GM12878 (cell line): Measurements from ENCODE around the gene RGS6. TPM values are rescaled to one million over a fixed set of nuclear protein-coding genes. Genes with fewer than 3 reads are reported as not detected.
A peak's percentile ranks its signal among the peaks of the same experiment; 100 is the strongest.

Experiments used
- CBFB ChIP-seq: IDR thresholded peaks from 2 replicates; pipeline ENCODE4 v1.6.1; 2016; ENCODE audit warnings: antibody characterized with exemption, low read depth
- CREM ChIP-seq: IDR thresholded peaks from 2 replicates; pipeline ENCODE4 v1.6.1; 2014; ENCODE audit warnings: antibody characterized with exemption, low read depth
- EZH2 ChIP-seq: IDR thresholded peaks from 2 replicates; pipeline ENCODE4 v1.6.1; 2012; ENCODE audit warnings: low read depth, mild to moderate bottlenecking, control low read depth, inconsistent platforms, low read length, borderline replicate concordance; ENCODE audit not compliant: control insufficient read depth
- NFXL1 ChIP-seq: fragments of 450-650 bp; IDR thresholded peaks from 2 replicates; pipeline ENCODE4 v1.6.1; 2017; ENCODE audit warnings: antibody characterized with exemption, mild to moderate bottlenecking, borderline replicate concordance
- PAX8 ChIP-seq: fragments of 450-650 bp; IDR thresholded peaks from 2 replicates; pipeline ENCODE4 v1.6.1; 2017; ENCODE audit warnings: mild to moderate bottlenecking, moderate library complexity
- RCOR1 ChIP-seq: conservative IDR thresholded peaks from 2 replicates; pipeline ENCODE4 v1.6.1; 2012; ENCODE audit warnings: low read depth, low read length, improper control_type of control experiment
- RELA ChIP-seq: fragments of 450-650 bp; IDR thresholded peaks from 2 replicates; pipeline ENCODE4 v1.8.0; 2014; ENCODE audit warnings: borderline replicate concordance; ENCODE audit not compliant: partially characterized antibody
- RUNX3 ChIP-seq: IDR thresholded peaks from 2 replicates; pipeline ENCODE4 v1.6.1; 2012; ENCODE audit warnings: low read length, inconsistent platforms
- SMAD1 ChIP-seq: fragments of 450-650 bp; IDR thresholded peaks from 2 replicates; pipeline ENCODE4 v1.6.1; 2018; ENCODE audit warnings: mild to moderate bottlenecking, low read depth; ENCODE audit not compliant: partially characterized antibody
- SMAD5 ChIP-seq: IDR thresholded peaks from 2 replicates; pipeline ENCODE4 v1.6.1; 2016; ENCODE audit warnings: antibody characterized with exemption, low read depth
- SP1 ChIP-seq: IDR thresholded peaks from one replicate; pipeline ENCODE4 v1.6.1; 2011; ENCODE audit warnings: low read depth, low read length
- SUPT20H ChIP-seq: IDR thresholded peaks from 2 replicates; pipeline ENCODE4 v1.6.1; 2011; ENCODE audit warnings: low read depth, mild to moderate bottlenecking, low read length, moderate library complexity, borderline replicate concordance; ENCODE audit not compliant: control insufficient read depth
- TAF1 ChIP-seq: IDR thresholded peaks from 2 replicates; pipeline ENCODE4 v1.6.1; 2011; ENCODE audit warnings: mild to moderate bottlenecking, low read depth, low read length, borderline replicate concordance
- TARDBP ChIP-seq: IDR thresholded peaks from 2 replicates; pipeline ENCODE4 v1.6.1; 2016; ENCODE audit warnings: borderline replicate concordance
- TCF12 ChIP-seq: IDR thresholded peaks from 2 replicates; pipeline ENCODE4 v1.6.1; 2011; ENCODE audit warnings: low read depth, mild to moderate bottlenecking, low read length
- ZNF274 ChIP-seq: IDR thresholded peaks from one replicate; pipeline ENCODE4 v1.8.0; 2011; ENCODE audit not compliant: insufficient read length, insufficient read depth
- polyA plus RNA-seq, 11 experiments: library from polyadenylated mRNA; depleted of rRNA in 4 of 11; unstranded in 6 of 11; stranded (reverse) in 5 of 11; fragments of >200 nt; fragmentation: Nextera tagmentation in 4 of 11; fragmentation: Illumina TruSeq in 1 of 11; extraction: Ambion mirVana in 4 of 11; extraction: Trizol in 1 of 11; gene quantifications; 1 replicate in 1 of 11; 2 replicates in 10 of 11; pipeline versions ENCODE4 v1.2.1 to v1.2.3, GENCODE V29; 2011 to 2016; ENCODE audit warnings: inconsistent platforms in 2 of 11, missing spikeins in 2 of 11, low read depth in 1 of 11
- total RNA-seq, 4 experiments: library from RNA; depleted of rRNA in 3 of 4; stranded (reverse); fragments of >200 nt in 3 of 4; fragmentation: Illumina TruSeq in 1 of 4; extraction: Trizol in 1 of 4; gene quantifications; 2 replicates each; pipeline versions ENCODE4 v1.2.1 to v1.2.3, GENCODE V29; 2013 to 2021
- TF ChIP-seq, protein P1 (sequence below): fragments of 450-650 bp; IDR thresholded peaks from 2 replicates; pipeline ENCODE4 v1.6.1; 2017; ENCODE audit warnings: mild to moderate bottlenecking, moderate library complexity
- TF ChIP-seq, protein P2 (sequence below): fragments of 450-650 bp; IDR thresholded peaks from 2 replicates; pipeline ENCODE4 v1.6.1; 2017; ENCODE audit warnings: antibody characterized with exemption, mild to moderate bottlenecking, moderate library complexity
- TF ChIP-seq, protein P3 (sequence below): fragments of 450-650 bp; IDR thresholded peaks from 2 replicates; pipeline ENCODE4 v1.6.1; 2016; ENCODE audit warnings: mild to moderate bottlenecking
- TF ChIP-seq, protein P4 (sequence below): fragments of 450-650 bp; conservative IDR thresholded peaks from 2 replicates; pipeline ENCODE4 v1.6.1; 2017; ENCODE audit warnings: mild to moderate bottlenecking, moderate library complexity

Gene RGS6
- total and polyA plus RNA-seq, 10 of the 15 experiments (the other 5 are each of a cell fraction or from before 2014, with no cell fraction given): 3.9 to 18.1 (median 12.4) TPM

DNA sequence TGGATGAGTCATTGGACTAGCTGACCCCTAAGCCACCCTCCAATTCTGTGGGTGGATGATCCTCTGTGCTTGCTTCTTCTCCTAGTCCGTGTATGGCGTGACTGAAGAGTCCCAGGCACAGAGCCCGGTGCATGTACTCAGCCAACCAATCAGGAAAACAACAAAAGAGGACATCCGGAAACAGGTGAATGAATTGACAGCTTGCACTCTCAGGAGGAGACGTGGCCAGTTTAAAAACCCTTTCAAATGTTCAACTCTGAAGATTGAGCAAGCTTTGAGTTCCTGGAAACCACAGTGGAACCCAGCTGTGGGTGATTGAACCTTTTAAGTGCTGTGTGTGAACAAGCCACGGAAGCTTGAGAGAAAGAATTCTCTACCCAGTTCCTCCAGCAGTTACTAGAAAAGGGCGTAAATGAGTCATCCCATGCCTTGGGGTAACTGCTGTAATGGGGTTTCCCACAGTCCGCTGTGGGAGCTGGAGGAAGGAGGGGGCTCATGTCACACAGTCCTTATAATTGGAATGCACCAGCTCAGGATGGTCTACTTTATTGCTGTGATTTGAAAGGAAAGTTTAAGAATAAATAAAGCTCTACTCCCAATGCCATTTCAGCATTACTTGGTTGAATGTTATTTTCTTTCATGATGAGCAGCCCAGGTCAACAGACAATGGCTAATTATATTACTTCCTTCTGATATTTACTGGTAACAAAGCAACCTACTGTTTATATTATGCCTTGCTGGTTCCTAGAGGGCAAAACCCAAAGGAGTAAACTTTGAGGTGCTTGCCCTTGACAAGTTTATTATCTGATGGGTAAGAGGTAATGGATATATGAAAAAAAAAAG lies 544.6 kb downstream of the RGS6 start (continued):
- TF ChIP-seq, protein P1, sequence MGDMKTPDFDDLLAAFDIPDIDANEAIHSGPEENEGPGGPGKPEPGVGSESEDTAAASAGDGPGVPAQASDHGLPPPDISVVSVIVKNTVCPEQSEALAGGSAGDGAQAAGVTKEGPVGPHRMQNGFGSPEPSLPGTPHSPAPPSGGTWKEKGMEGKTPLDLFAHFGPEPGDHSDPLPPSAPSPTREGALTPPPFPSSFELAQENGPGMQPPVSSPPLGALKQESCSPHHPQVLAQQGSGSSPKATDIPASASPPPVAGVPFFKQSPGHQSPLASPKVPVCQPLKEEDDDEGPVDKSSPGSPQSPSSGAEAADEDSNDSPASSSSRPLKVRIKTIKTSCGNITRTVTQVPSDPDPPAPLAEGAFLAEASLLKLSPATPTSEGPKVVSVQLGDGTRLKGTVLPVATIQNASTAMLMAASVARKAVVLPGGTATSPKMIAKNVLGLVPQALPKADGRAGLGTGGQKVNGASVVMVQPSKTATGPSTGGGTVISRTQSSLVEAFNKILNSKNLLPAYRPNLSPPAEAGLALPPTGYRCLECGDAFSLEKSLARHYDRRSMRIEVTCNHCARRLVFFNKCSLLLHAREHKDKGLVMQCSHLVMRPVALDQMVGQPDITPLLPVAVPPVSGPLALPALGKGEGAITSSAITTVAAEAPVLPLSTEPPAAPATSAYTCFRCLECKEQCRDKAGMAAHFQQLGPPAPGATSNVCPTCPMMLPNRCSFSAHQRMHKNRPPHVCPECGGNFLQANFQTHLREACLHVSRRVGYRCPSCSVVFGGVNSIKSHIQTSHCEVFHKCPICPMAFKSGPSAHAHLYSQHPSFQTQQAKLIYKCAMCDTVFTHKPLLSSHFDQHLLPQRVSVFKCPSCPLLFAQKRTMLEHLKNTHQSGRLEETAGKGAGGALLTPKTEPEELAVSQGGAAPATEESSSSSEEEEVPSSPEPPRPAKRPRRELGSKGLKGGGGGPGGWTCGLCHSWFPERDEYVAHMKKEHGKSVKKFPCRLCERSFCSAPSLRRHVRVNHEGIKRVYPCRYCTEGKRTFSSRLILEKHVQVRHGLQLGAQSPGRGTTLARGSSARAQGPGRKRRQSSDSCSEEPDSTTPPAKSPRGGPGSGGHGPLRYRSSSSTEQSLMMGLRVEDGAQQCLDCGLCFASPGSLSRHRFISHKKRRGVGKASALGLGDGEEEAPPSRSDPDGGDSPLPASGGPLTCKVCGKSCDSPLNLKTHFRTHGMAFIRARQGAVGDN: peak; percentile 78
- no peak for TF ChIP-seq NFXL1
- TF ChIP-seq RUNX3: peak; percentile 99
- no peak for TF ChIP-seq PAX8
- peak; percentile 73 for TF ChIP-seq SP1
- TF ChIP-seq ZNF274: no peak
- TF ChIP-seq RELA: no peak
- peak; percentile 92 for TF ChIP-seq SMAD1
- TF ChIP-seq EZH2: no peak
- peak; percentile 92 for TF ChIP-seq CREM
- TF ChIP-seq, protein P2, sequence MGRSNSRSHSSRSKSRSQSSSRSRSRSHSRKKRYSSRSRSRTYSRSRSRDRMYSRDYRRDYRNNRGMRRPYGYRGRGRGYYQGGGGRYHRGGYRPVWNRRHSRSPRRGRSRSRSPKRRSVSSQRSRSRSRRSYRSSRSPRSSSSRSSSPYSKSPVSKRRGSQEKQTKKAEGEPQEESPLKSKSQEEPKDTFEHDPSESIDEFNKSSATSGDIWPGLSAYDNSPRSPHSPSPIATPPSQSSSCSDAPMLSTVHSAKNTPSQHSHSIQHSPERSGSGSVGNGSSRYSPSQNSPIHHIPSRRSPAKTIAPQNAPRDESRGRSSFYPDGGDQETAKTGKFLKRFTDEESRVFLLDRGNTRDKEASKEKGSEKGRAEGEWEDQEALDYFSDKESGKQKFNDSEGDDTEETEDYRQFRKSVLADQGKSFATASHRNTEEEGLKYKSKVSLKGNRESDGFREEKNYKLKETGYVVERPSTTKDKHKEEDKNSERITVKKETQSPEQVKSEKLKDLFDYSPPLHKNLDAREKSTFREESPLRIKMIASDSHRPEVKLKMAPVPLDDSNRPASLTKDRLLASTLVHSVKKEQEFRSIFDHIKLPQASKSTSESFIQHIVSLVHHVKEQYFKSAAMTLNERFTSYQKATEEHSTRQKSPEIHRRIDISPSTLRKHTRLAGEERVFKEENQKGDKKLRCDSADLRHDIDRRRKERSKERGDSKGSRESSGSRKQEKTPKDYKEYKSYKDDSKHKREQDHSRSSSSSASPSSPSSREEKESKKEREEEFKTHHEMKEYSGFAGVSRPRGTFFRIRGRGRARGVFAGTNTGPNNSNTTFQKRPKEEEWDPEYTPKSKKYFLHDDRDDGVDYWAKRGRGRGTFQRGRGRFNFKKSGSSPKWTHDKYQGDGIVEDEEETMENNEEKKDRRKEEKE: no peak
- TF ChIP-seq TCF12: peak; percentile 95
- TF ChIP-seq TARDBP: peak; percentile 72; the same call in 1 of the 2 replicates
- TF ChIP-seq SMAD5: no peak
- no peak for TF ChIP-seq TAF1
- peak; percentile 86 for TF ChIP-seq CBFB
- no peak for TF ChIP-seq SUPT20H
- TF ChIP-seq, protein P3, sequence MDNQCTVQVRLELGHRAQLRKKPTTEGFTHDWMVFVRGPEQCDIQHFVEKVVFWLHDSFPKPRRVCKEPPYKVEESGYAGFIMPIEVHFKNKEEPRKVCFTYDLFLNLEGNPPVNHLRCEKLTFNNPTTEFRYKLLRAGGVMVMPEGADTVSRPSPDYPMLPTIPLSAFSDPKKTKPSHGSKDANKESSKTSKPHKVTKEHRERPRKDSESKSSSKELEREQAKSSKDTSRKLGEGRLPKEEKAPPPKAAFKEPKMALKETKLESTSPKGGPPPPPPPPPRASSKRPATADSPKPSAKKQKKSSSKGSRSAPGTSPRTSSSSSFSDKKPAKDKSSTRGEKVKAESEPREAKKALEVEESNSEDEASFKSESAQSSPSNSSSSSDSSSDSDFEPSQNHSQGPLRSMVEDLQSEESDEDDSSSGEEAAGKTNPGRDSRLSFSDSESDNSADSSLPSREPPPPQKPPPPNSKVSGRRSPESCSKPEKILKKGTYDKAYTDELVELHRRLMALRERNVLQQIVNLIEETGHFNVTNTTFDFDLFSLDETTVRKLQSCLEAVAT: peak; percentile 89
- peak; percentile 96; the same call in 1 of the 2 replicates for TF ChIP-seq RCOR1
- TF ChIP-seq, protein P4, sequence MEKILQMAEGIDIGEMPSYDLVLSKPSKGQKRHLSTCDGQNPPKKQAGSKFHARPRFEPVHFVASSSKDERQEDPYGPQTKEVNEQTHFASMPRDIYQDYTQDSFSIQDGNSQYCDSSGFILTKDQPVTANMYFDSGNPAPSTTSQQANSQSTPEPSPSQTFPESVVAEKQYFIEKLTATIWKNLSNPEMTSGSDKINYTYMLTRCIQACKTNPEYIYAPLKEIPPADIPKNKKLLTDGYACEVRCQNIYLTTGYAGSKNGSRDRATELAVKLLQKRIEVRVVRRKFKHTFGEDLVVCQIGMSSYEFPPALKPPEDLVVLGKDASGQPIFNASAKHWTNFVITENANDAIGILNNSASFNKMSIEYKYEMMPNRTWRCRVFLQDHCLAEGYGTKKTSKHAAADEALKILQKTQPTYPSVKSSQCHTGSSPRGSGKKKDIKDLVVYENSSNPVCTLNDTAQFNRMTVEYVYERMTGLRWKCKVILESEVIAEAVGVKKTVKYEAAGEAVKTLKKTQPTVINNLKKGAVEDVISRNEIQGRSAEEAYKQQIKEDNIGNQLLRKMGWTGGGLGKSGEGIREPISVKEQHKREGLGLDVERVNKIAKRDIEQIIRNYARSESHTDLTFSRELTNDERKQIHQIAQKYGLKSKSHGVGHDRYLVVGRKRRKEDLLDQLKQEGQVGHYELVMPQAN: no peak; the same call in none of the 2 replicates
